ENCODE results near the gene ADRM1.

DNA sequence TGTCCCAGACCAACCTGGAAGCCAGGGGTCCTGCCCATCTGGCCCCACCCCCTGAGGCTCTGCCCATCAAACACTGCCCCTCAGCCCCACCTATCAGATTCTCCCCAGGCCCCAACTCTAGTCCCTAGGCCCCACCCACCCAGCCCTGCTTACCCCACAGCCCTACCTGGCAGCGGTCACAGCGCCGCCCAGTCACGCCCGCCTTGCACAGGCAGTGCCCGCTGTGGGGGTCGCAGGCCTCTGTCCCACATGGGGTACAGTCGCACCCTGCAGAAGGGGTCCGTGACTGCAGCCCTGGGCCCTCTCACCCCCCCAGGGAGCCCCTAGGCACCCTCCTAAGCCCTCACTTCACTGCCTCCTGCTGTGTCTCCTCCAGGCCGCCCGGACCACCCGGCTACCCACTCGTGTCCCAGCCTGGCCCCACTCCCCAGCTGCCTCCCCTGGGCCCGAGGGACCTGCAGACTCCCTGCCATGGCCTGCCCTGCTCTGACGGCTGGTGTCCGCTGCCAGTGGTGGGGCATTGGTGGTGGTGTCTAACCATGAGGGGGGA is 19.8 kb downstream of the ADRM1 start:
- no peak for TF ChIP-seq CTCF (conservative IDR thresholded peaks at IDR 0.05; ENCODE audit: low read depth in 2 of 2)
- TF ChIP-seq STAT1 (IDR thresholded peaks at IDR 0.05; ENCODE audit: unreplicated experiment), result no peak
- TF ChIP-seq POLR2AphosphoS5 (IDR thresholded peaks at IDR 0.05; ENCODE audit: low read depth), result no peak

Measured in GM23338 (cell line).